Middle frontal gyrus (tissue), 1 donor: Measurements from ENCODE around the gene HSFX3.
"Not testable (repeated sequence)": the region's sequence is repeated elsewhere in the genome, so short reads cannot be mapped to it uniquely, and the experiment has no call there.

Experiments
- DNase-seq: peaks from one replicate; pipeline ENCODE4 v3.0.0-alpha.2; 2015; ENCODE audit warnings: low spot score; ENCODE audit errors: extremely low spot score

The HSFX3 gene, protein sequence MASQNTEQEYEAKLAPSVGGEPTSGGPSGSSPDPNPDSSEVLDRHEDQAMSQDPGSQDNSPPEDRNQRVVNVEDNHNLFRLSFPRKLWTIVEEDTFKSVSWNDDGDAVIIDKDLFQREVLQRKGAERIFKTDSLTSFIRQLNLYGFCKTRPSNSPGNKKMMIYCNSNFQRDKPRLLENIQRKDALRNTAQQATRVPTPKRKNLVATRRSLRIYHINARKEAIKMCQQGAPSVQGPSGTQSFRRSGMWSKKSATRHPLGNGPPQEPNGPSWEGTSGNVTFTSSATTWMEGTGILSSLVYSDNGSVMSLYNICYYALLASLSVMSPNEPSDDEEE

DNA sequence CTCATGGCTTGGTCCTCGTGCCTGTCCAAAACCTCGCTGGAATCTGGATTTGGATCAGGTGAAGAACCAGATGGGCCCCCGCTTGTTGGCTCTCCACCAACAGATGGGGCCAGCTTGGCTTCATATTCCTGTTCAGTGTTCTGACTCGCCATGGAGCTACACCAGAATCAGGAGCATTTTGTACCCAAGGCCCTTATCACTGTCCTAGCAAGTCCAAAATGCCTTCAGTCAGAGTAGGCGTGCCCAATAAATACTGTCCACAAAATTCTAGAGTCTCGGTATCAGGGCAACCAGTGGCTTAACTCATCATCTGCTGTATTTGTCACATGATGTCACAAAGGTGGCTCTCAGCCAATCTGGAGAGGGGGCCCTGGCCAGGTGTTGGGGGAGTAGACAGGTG, at the start of gene HSFX3:
HSFX3 (minus strand) TSS at position 224 of the 400 bp plus-strand sequence; CDS start at position 152, 72 bp downstream.
- DNase-seq: not testable (repeated sequence)

DNA sequence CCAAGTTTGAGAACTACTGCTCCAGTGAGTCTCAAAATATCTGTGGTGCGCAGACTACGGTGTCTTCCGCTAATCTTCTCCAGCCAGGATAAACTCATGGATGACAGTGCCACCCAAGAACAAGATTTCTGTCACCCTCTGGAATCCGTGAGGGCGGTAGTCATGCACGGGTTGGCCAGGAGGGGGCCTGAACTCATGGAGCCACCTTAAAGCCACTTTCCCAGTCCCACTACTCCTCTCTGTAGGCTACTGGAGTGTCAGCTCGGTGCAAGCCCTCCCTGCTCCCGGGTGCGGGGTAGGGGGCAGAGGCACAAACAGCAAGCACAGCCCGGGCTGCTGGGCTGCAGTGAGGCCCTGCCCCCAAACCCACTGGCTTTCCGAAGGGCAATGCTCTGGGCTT, 48.9 kb upstream of the HSFX3 start:
- DNase-seq: not testable (repeated sequence)

DNA sequence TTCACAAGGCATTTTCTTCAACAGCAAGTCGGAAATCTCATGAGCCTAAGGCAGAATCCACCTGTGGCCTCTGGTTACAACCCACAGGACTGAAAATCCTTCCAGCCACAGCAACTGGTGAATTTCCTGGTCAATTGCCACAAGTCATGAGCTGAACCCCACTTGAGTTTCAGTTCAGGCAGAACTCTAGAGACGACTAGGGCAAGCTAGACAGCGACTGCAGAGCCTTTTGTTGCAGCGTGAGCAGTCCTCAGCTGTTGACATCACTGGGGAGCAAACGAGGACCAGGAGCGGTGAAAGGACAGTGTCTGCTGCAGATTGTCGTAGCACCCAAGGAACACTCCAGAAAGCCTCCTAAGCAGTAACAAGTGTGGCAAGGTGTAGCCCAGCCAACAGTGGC, 46.2 kb upstream of the HSFX3 start:
- not testable (repeated sequence) for DNase-seq

DNA sequence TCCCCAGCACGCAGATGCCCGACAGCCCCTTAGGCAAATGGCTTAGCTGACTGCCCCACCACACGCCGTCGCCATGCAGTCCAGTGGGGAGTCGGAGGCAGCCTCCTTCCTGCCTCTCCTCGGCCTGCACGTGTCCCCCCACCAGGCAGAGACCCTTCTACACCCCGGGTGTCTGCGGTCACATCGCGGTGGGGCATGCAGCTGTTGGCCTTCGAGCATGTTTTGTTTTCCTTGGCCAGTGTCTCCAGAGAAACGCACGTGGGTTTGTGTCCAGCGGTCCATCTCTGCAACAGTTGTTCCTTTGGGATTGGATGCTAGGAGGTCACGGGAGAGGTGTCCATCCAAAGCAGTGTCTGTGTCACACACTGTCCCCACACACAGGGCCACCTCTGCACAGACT, 45.5 kb upstream of the HSFX3 start, which contains the start of gene HSFX2:
HSFX2 (minus strand) TSS at position 101 of the 400 bp plus-strand sequence. CDS start 614 bp downstream, outside the sequence.
- DNase-seq: not testable (repeated sequence)

DNA sequence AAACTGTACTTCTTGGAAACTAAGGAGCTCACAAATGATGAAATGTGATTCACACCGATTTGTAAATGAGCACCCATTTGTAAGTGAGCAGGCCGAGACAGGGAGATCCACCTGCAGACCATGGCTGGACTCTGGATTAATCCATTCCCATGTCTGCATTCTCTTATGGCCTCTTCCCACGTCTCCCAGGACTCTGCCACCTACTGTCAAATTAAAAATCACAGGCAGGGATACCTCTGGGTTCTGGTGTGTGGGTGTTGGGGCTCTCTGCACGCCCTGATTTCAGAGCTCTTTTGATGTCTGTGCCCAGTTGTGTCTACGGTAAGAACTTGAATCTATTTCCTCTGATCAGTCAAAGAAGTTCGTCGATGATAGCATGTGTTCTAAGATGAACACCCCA, 41.3 kb upstream of the HSFX3 start:
- not testable (repeated sequence) for DNase-seq

DNA sequence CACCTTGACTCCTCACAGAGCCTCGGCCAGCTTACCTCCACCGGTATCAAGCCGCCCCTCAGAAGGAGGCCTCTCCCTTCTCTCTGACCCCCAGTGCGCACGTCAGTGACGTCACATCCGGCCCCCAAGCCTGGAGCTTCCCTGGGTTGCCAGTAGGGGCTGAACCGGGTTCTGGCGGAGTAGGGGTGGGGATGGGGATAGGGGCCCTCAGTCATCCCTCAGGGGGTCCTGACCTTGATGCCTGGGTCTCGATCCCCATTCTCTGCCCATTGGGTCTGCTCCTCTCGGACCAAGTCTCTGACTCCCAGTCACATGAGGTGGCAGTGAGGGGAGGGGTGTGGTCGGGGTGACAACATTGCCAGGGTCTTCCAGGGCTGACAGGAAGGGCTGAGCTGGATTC, 37.6 kb upstream of the HSFX3 start, which contains the start of gene MAGEA9B:
MAGEA9B (minus strand) TSS at position 101 of the 400 bp plus-strand sequence. CDS start 4,280 bp downstream, outside the sequence.
- DNase-seq: not testable (repeated sequence)

DNA sequence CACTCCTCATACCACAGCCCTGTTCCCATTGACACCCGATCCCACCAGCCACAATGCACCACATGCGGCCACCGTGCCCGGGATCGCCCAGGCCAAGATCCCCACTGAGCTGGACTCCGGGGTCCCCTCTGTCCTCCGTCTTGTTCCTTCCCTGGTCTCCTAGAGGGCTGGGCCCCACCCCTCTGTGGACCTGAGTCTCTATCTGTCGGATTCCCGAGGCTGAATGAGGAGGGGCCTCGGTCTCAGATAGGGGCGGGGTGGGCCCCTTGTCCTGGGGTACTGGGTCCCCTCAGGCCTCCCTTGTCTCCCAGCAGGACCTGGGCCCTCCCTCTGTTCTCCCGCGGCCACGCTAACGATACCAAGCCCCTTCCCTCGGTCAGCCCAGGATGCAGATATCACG, 35.9 kb upstream of the HSFX3 start:
- not testable (repeated sequence) for DNase-seq

DNA sequence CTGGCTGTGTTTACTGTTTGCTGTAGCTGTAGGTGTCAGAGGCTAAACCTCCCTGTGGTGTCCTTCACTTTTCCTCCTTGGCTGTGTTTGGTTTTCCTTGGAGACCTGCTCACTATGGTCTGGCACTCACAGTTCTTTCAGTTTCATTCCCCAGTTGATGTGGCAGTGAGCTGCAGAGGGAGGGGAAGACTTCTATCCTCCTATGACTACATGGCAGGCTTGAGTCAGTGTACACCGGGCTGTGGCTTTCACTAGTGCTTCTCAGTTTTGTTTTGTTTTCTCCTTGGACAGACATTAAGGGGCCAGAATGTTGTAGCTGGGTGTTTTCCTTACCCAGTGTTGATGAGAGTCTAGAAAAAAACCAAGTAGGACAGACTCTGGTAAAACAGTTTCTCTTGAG, 23.7 kb upstream of the HSFX3 start:
- DNase-seq: not testable (repeated sequence)

DNA sequence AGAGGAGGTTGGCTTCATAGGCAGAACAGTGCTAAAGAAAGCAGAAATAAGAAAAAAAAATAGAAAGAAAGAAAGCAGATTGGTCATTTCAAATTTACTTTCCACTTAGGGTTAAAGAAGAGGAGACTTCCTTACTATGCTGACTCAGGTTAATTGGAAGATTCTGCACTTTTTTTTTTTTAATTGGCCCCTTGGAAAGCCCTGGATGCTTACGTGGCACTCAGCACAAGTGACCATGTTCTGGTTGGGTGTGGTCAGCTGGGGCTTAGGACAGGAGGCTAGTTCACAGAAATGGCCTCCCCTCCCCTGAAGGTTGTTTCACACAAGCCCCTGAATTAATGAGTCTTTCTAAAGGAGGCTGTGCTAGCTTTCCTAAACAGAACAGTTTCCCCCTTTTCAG, 23.0 kb upstream of the HSFX3 start:
- no peak for DNase-seq

DNA sequence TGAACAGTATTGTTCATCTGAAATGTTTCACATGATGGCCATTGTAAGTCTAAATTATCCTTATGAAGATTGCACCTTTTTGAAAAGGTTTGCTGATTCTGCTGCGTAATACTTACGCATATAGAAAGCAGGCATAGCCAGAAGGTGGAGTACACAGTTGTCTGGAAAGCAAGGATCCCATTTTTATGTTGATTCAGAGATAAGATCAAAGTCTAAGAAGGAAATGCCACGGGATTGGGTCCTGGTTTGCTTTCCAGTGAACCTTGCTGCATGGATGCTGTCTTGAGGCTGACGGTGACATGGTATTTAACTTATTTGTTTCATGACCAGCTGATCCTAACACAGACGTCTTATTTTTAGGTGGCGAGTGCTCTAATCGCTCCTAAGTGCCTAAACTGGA, 22.0 kb upstream of the HSFX3 start:
- DNase-seq: no peak

DNA sequence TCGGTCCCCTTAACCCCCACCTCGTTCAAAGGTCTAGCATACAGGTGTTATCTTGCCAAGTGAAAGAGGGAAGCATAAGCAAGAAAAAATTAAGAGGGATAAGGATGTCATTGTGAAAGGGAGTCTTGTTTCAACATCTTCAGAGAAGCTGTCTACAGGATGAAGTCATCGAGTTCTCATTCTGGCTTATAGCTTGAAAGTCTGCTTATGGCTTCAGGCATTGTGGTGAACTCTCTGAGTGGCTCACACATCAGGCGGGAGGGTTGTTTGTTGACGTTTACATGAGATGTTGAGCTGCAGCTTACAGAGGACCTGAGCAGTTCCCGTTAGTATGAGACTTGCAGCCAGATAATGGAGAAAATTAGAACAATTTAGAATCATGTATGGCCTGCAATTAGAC, 20.9 kb upstream of the HSFX3 start:
- no peak for DNase-seq

DNA sequence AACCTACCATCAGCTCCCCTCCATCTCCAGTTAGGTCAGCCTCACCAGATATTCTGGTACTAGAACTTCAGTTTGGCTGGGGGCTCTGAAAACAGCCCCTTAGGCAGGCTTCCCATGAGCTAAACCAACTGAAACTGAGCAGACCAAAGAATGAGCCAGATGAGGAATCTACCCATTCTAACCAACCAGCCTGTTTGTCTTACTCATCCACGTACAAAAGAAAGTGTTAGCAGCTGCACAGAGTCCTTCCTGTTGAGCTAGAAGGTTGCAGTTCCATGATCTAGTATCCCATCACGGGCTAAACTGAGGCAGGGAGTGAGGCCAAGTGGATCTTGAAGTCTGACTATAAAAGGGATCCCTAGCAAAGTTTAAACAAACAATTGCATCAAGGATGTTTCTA, 20.0 kb upstream of the HSFX3 start:
- DNase-seq: no peak

DNA sequence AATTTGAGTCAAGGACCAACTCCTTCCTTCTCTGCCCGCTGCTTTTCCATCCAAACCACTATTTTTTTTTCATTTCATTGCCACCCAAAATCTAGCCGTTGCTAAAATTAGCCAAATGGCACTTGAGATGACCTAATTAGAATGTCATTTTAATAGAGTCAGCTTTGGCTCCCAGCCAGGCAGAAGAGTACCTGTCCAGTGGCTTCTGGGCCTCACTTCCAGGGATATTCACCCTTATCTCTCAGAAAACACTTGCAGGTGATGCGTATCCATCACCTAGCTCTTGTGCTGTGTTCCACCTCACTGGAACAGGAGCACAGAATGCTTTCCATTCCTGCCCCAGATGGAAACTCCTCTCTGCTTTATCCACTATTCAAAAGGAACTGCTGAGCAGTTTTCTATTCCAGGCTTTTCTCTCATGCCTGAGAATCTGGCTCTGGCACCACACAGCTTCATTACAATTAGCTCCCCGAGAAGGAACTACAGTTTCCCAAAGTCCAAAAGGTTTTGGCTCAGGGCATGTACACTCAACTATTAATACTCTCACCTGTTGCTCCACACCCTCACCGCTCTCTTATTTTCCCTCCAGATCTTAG, 19.1 kb upstream of the HSFX3 start:
- no peak for DNase-seq

DNA sequence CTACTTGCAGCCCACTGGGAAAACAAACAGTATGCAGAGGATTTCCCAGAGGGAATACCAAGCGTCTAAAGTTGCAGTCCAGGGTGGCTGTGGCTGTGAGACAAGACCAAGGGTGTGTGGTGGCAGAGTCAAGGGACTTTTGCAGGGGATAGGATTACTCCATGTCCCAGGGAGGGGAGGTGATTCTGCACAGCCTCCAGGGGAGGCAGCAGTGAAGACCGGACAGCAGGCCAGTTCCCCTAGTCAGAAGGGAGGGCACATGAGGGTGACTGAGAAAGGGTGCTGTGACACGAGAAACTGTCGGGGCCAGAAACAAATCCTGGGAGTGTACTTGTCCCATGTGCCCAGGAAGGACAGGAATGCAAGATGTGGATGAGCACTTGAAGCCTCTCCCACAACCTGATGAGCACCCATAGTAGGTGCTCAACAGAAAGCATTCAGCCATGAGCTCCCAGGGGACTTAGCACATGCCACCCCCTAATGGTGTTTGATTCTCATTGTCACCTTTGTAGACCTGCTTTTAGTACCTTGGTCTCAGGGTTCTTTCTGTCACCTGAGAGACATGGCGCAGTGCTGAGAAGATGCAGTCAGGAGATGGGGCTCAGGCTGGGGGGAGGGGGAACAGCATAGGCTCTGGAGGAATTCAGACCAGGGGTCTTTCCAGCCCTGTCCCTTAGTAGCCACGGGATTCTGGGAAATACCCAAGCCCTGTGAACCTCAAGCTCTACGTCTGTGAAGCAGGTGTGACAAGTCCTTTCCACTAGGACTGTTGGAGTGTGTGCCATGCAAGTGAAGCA, 18.1 kb upstream of the HSFX3 start:
- DNase-seq: no peak

DNA sequence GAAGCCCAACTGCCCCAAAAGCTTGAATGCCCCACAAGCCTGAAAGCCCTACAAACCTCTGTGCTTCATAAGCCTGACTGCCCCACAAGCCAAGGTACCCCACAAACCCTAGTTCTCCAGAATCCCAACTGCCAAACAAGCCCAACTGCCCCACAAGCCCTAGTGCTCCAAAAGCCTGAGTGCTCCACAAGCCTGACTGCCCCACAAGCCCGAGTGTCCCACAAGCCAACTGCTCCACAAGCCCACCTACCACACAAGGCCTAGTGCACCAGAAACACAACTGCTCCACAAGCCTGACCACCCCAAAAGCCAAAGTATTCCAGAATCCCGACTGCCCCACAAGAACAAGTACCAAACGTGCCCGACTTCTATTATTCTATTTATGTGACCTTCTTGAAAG, 13.6 kb upstream of the HSFX3 start:
- no peak for DNase-seq

DNA sequence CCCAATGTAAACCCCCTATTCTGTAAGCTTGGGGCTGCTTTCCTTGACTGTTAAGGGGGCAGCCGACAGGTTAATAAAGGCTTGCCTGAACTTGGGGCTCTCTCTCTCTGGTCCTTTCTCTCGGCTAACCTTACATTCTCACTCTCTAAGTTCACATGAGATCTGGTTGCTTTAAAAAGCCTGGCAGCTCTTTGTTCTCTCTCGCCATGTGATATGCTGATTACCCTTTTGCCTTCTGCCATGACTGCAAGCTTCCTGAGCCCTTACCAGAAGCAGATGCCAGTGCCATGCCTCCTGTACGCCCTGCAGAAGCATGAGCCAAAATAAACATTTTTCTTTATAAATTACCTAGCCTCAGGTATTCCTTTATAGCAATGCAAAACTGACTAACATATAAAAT, 5.5 kb upstream of the HSFX3 start:
- DNase-seq: not testable (repeated sequence)

DNA sequence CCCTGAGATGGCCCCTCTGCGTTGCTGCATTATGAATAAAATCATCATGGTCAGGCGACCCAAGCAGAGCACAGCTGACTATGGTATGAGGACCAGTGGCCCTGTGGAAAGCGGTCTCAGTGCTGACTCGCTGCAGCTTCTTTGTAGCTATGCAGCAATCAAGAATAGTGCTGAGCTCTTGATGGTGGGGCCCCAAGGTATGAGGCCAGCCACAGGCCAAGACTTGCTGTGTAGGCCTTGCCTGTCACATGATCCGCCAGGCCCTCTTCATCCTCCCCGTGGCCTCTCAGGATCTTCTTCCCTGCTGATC, 2.2 kb upstream of the HSFX3 start:
- not testable (repeated sequence) for DNase-seq

DNA sequence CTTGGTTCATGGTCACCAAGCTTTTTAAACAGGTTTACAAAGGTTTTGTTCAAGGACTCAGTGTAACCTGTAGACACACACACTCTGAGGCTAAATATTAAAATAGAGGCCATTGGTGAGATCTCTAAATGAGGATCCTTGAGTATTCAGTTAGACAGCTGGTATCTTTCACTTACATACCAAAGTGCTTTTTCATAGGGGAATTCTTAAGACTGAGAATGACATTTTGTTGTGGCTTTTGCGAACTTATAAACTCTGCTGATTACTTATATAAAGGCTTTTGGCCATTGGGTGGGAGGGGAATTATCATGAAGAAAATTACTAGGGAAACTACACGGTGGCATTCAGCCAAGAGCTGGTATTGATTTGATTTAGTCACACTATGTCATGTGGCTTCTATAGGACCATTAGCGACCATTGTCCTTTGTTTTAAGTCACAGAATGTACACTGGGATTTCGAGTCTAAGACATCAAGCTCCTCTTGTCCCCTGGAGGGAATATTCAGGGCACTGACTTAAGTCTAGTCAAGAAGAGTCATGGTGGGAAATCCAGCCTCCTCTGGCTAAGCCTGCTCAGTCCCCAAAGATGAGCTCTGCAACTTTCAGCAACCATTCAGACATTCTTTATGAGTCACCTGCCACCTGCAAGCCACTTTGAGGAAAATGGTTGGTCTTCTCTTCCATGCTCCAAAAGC, 1.7 kb upstream of the HSFX3 start:
- not testable (repeated sequence) for DNase-seq

DNA sequence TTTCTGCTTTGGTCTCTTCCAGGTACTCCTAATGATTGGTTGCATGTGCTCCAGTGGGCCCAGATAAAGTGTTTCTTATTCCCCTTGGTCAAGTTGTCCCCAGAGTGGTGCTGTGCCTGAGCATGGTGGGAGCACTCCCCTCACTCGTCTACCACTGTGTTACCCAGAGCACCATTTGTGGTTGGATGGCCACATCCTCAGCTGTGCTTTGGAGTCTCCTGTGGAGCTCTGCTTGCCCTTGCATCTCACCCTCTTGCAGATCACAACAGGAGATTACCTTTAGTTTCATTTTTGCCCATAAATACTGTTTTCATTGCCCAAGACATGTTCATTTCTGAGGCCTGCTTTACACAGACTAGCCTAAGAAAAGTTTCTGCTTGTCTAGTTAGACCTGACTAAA, 730 bp upstream of the HSFX3 start:
- DNase-seq: not testable (repeated sequence)

DNA sequence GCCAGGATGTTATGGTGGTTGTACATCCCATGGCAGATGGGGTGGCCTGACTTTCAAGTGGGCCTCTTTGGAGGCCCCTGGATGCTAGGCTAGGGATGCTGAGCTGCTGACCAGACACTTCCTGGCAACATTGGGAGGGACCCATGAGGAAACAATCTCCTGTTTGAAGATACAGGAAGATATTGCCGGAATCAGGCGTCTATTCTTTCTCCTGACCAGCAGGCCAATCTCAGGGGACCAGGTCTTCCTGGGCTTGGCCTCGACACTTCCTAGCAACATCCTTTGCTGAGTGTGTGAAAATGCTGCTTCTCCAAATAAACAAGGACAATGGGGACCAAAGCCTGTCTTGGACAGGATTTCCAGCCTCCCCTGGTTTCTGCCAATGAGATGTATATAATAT, 1.9 kb downstream of the HSFX3 start:
- DNase-seq: not testable (repeated sequence)

DNA sequence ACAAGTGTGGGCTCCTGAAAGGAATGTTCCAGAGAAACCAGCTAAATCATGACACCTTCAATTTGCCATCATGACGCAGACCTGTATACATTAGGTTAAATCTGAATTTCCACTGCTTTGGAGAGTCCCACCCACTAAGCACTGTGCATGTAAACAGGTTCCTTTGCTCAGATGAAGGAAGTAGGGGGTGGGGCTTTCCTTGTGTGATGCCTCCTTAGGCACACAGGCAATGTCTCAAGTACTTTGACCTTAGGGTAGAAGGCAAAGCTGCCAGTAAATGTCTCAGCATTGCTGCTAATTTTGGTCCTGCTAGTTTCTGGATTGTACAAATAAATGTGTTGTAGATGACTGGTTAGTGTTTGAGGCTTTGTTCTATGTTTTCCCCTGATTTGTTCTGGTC, 2.8 kb downstream of the HSFX3 start:
- DNase-seq: not testable (repeated sequence)
